Activated CD8-positive, alpha-beta memory T cell treated with anti-CD3 and anti-CD28 coated beads, Interleukin-2, amount 50 U/mL, for 4 hours (primary cell): ENCODE results near the gene SSH3.
A peak's percentile ranks its signal among the peaks of the same experiment; 100 is the strongest.

Experiments used
- DNase-seq: peaks from one replicate; pipeline ENCODE4 v3.0.0-alpha.2; 2020

SSH3 gene, protein sequence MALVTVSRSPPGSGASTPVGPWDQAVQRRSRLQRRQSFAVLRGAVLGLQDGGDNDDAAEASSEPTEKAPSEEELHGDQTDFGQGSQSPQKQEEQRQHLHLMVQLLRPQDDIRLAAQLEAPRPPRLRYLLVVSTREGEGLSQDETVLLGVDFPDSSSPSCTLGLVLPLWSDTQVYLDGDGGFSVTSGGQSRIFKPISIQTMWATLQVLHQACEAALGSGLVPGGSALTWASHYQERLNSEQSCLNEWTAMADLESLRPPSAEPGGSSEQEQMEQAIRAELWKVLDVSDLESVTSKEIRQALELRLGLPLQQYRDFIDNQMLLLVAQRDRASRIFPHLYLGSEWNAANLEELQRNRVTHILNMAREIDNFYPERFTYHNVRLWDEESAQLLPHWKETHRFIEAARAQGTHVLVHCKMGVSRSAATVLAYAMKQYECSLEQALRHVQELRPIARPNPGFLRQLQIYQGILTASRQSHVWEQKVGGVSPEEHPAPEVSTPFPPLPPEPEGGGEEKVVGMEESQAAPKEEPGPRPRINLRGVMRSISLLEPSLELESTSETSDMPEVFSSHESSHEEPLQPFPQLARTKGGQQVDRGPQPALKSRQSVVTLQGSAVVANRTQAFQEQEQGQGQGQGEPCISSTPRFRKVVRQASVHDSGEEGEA

GRCh38 chr11:67303132-67303834 is at the start of gene SSH3:
TSS of gene SSH3 (plus strand) at chr11:67303530. CDS start at chr11:67303626, 96 bp downstream.
- DNase-seq: no peak

GRCh38 chr11:67253872-67254624 is 49.3 kb upstream of the SSH3 start:
- DNase-seq: no peak

DNA sequence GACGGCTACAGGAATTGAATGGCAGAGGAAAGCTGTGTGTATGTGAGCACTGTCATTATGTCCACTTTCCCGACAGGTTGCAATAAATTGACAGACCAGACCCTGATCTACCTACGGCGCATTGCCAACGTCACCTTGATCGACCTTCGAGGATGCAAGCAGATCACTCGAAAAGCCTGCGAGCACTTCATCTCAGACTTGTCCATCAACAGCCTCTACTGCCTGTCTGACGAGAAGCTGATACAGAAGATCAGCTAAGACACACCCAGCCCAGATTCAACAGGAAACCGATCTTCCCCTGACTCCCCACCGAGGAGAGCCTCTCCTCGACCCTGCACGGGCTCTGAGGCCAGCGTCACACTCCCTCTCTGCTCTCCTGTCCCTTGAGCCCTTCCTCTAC is 48.5 kb upstream of the SSH3 start:
- no peak for DNase-seq

DNA sequence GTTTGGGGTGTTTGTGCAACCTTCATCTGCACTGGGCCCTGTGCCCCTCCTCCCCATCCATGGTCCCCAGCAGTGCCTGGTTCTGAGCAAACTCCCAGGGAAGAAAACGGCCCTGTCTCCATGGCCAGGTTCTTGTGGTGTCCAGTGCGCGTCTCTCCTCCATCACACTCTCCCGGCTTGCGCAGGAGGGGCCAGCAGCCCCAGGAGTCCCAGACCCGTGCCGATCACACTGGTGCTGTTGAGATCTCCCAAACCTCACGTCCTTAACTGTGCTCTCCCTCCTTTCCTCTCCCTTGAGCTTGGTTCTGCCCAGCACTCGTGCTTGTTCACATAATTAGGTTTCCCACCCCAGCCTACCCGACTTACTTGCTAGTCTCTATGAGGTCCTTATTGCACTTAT is 48.0 kb upstream of the SSH3 start:
- DNase-seq: no peak

DNA sequence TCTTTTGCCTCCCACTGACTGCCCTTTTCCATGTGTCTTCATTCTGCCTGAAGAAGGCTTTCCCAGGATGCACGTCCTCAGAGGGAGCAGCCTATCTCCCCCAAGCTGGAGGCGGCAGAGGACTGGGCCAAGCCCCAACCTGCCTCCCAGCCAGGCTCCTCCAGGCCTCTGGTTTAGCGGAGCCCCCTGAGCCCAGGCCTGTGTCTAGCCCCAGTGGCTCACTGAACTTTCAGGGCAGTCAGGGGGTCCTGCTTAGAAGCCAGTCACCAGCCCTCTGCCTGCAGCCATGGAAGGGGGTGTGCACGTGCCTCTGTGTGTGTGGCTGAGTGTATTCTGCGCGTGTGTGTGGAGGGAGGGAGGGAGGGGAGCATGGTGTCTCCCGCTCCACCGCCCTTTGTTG is 47.5 kb upstream of the SSH3 start:
- no peak for DNase-seq

GRCh38 chr11:67256477-67257135 is 46.7 kb upstream of the SSH3 start:
- DNase-seq: no peak

- DNase-seq: no peak
Measured at GRCh38 chr11:67260406-67260805, 42.9 kb upstream of the SSH3 start.

DNA sequence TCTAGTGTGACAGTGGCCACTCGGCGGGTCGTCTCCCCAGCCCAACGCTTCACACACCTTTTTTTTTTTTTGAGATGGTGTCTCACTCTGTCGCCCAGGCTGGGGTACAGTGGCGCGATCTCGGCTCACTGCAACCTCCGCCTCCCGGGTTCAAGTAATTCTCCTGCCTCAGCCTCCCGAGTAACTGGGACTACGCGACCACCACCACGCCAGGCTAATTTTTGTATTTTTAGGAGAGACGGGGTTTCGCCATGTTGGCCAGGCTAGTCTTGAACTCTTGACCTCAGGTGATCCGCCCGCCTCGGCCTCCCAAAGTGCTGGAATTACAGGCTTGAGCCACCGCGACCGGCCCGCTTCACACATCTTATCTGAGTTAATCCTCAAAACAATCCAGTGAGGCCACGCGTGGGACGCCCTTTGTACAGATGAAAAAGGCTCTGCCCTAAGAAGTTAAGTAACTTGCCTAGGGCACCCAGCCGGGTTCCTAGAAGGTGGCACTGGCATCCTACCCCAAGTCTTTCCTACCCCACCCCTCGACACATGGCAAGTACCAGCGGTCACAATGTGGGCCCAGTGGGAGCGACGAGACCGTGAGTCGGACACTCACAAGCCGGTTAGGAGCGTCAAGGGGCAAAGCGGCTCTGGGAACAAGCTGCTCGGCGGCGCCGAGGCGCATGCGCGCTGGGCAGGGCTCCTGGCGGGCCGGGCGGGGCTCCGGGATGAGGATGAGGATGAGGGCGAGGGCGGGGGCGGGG is 42.3 kb upstream of the SSH3 start:
- DNase-seq: peak; percentile 32

DNA sequence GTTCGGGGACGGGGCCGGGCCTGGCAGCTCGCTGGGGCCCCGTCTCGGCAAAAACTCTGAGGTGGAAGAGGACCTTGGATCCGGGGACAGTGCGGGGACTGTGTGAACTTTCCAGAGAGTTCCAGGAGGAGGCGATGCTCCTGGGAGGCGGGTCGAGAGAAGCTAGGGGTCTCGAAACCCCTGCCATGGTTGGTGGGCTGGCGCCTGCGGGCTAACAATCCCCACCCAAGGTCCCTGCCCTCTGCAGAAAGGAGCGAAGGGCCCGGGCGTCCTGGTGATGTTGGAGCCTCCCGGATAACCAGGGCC is 41.7 kb upstream of the SSH3 start:
- DNase-seq: peak; percentile 13

DNA sequence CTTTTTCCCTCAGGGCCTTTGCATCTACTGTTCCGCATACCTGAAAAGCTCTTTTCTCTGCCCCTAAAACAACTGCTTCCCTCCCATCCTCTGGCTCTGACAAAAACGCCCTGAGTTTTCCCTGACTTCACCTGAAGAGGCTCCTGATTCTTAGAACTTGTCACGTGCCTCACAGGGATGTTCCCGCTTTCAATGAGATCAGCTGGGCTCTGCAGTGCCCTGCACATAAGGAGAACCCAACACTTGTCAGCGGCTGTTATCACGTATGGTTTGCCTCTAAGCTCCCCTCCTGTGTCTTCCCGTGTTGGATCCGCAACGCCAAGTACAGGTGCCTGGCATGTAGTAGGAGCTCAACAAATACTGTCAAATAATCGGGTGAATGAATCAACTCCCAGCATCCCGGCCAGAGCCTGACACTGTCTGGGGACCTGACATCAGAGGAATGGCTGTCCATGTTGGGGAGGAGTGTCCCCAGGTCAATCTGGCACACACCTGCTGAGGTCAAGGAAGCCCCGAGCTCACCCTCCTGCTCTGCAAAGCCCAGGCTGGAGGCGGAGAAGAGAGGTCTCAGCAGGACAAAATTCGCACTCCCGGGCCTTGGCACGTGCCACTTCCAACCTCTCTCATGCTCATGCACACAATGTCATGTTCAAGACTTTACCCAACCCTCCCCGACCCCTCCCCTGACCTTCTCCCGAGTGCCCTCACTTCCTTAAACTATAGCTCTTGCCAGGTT is 41.2 kb upstream of the SSH3 start:
- no peak for DNase-seq

- DNase-seq: peak; percentile 72
Measured at GRCh38 chr11:67262731-67263675, 40.3 kb upstream of the SSH3 start.

GRCh38 chr11:67264260-67264659 is 39.1 kb upstream of the SSH3 start:
- DNase-seq: no peak

GRCh38 chr11:67264877-67265632 is 38.3 kb upstream of the SSH3 start:
- peak; percentile 14 for DNase-seq

- peak; percentile 82 for DNase-seq
Measured at GRCh38 chr11:67265633-67266448, 37.5 kb upstream of the SSH3 start.

DNA sequence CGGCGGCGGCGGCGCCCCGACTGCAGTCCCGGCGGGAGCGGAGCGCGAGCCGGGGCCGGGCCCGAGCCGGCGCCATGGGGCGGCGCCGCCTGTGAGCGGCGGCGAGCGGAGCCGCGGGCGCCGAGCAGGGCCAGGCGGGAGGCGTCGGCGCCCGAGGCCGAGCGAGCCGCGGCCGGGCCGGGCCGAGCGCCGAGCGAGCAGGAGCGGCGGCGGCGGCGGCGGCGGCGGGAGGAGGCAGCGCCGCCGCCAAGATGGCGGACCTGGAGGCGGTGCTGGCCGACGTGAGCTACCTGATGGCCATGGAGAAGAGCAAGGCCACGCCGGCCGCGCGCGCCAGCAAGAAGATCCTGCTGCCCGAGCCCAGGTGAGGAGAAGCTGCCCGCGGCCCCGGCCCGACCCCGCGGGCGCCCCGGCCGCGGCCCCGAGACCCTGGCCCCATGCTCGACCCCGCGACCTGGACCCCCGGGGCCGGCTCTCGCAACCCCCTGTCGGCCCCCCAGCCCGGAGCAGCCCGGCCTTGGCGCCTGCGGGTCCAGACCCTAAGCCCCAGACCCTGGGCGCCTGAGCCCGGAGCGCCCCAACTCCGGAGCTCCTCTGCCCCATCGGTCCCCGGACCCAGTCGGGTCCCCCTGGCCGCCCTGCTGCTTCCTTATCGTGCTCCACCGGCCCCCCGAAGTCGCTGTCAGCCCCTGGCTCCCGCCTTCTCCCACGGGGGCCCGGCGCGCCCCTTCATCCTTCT is 36.7 kb upstream of the SSH3 start, which contains the start of gene GRK2:
GRK2 (plus strand) TSS at position 25 of the 739 bp plus-strand sequence; CDS start at position 252, 227 bp downstream.
- no peak for DNase-seq

- no peak for DNase-seq
Measured at GRCh38 chr11:67267188-67268080, 35.9 kb upstream of the SSH3 start.
